H9 (cell line): ENCODE results near the gene PLA2G1B. TPM values are rescaled to one million over a fixed set of nuclear protein-coding genes. Genes with fewer than 3 reads are reported as not detected.

Experiments used
- DNase-seq: peaks from one replicate; pipeline ENCODE4 v3.0.0-alpha.2; 2017
- H2AFZ ChIP-seq: one replicate; pipeline ENCODE4 v1.6.1; 2013; ENCODE audit warnings: mild to moderate bottlenecking, low read length, control low read depth, moderate library complexity
- H2AK5ac ChIP-seq: 2 replicates; pipeline ENCODE4 v1.6.1; 2013; ENCODE audit warnings: low read length, control low read depth, mixed read lengths; ENCODE audit not compliant: insufficient read length
- H2BK120ac ChIP-seq: one replicate; pipeline ENCODE4 v1.6.1; 2013; ENCODE audit warnings: low read depth, mild to moderate bottlenecking, low read length, control low read depth, inconsistent platforms; ENCODE audit not compliant: poor library complexity, severe bottlenecking
- H2BK12ac ChIP-seq: 2 replicates; pipeline ENCODE4 v1.6.1; 2013; ENCODE audit warnings: low read length, control low read depth, mixed read lengths, low read depth; ENCODE audit not compliant: insufficient read length
- H2BK15ac ChIP-seq: 2 replicates; pipeline ENCODE4 v1.6.1; 2013; ENCODE audit warnings: low read depth, low read length, control low read depth
- H2BK20ac ChIP-seq: one replicate; pipeline ENCODE4 v1.6.1; 2013; ENCODE audit warnings: low read depth, mild to moderate bottlenecking, low read length, control low read depth, inconsistent platforms; ENCODE audit not compliant: poor library complexity, severe bottlenecking
- H2BK5ac ChIP-seq: 2 replicates; pipeline ENCODE4 v1.6.1; 2013; ENCODE audit warnings: low read length, control low read depth, mixed read lengths; ENCODE audit not compliant: insufficient read length
- H3K14ac ChIP-seq: 2 replicates; pipeline ENCODE4 v1.6.1; 2013; ENCODE audit warnings: low read length, control low read depth; ENCODE audit not compliant: insufficient read depth
- H3K18ac ChIP-seq: 2 replicates; pipeline ENCODE4 v1.6.1; 2013; ENCODE audit warnings: low read depth, mild to moderate bottlenecking, mixed read lengths, low read length, control low read depth; ENCODE audit not compliant: insufficient read length
- H3K23ac ChIP-seq: 2 replicates; pipeline ENCODE4 v1.6.1; 2013; ENCODE audit warnings: low read length, control low read depth, mixed read lengths, low read depth; ENCODE audit not compliant: insufficient read length
- H3K23me2 ChIP-seq: 2 replicates; pipeline ENCODE4 v1.6.1; 2013; ENCODE audit warnings: low read depth, mild to moderate bottlenecking, mixed read lengths, low read length, control low read depth; ENCODE audit not compliant: insufficient read length, poor library complexity, severe bottlenecking
- H3K27ac ChIP-seq: 2 replicates; pipeline ENCODE4 v1.5.1; 2013; ENCODE audit warnings: low read length, control low read depth, mixed read lengths, low read depth; ENCODE audit not compliant: insufficient read length
- H3K27me3 ChIP-seq: 2 replicates; pipeline ENCODE4 v1.6.1; 2013; ENCODE audit warnings: low read length, control low read depth, inconsistent platforms; ENCODE audit not compliant: insufficient read depth
- H3K4ac ChIP-seq: 2 replicates; pipeline ENCODE4 v1.6.1; 2013; ENCODE audit warnings: low read depth, mild to moderate bottlenecking, control low read depth, inconsistent platforms, low read length, moderate library complexity
- H3K4me1 ChIP-seq: 2 replicates; pipeline ENCODE4 v1.6.1; 2013; ENCODE audit warnings: low read length, control low read depth, inconsistent platforms; ENCODE audit not compliant: insufficient read depth
- H3K4me2 ChIP-seq: 2 replicates; pipeline ENCODE4 v1.6.1; 2013; ENCODE audit warnings: low read length, control low read depth, mixed read lengths; ENCODE audit not compliant: insufficient read length, insufficient read depth
- H3K56ac ChIP-seq: 2 replicates; pipeline ENCODE4 v1.6.1; 2013; ENCODE audit warnings: low read depth, mild to moderate bottlenecking, mixed read lengths, low read length, control low read depth; ENCODE audit not compliant: insufficient read length
- H3K79me1 ChIP-seq: 2 replicates; pipeline ENCODE4 v1.6.1; 2013; ENCODE audit warnings: low read depth, mild to moderate bottlenecking, moderate library complexity, low read length, control low read depth, inconsistent platforms; ENCODE audit not compliant: insufficient read depth, poor library complexity, severe bottlenecking
- H3K79me2 ChIP-seq: 2 replicates; pipeline ENCODE4 v1.6.1; 2013; ENCODE audit warnings: low read length, control low read depth, inconsistent platforms; ENCODE audit not compliant: insufficient read depth
- H3K9ac ChIP-seq: 2 replicates; pipeline ENCODE4 v1.6.1; 2013; ENCODE audit warnings: low read length, control low read depth, mixed read lengths; ENCODE audit not compliant: insufficient read length; ENCODE audit errors: extremely low read depth
- H3K9me3 ChIP-seq: one replicate; pipeline ENCODE4 v1.6.1; 2013; ENCODE audit warnings: low read depth, low read length, inconsistent platforms; ENCODE audit not compliant: control insufficient read depth
- H3T11ph ChIP-seq: one replicate; pipeline ENCODE4 v1.6.1; 2013; ENCODE audit warnings: mild to moderate bottlenecking, low read length, control low read depth, inconsistent platforms
- H4K20me1 ChIP-seq: one replicate; pipeline ENCODE4 v1.6.1; 2013; ENCODE audit not compliant: control insufficient read depth, insufficient read length, insufficient read depth
- H4K5ac ChIP-seq: 2 replicates; pipeline ENCODE4 v1.6.1; 2013; ENCODE audit warnings: low read depth, mild to moderate bottlenecking, mixed read lengths, low read length, control low read depth; ENCODE audit not compliant: insufficient read length
- H4K8ac ChIP-seq: replicated peaks from 2 replicates; pipeline ENCODE4 v1.6.1; 2013; ENCODE audit warnings: low read length, control low read depth, mixed read lengths, low read depth; ENCODE audit not compliant: insufficient read length
- H4K91ac ChIP-seq: 2 replicates; pipeline ENCODE4 v1.6.1; 2013; ENCODE audit warnings: low read depth, mild to moderate bottlenecking, moderate library complexity, mixed read lengths, low read length, control low read depth; ENCODE audit not compliant: insufficient read length
- H3K27ac Mint-ChIP-seq, 3 experiments: 2 replicates in 2 of 3; 3 replicates in 1 of 3; pipeline ENCODE4 v1.8.0; 2020 to 2021; ENCODE audit warnings: mixed read lengths in 3 of 3, mild to moderate bottlenecking in 1 of 3, moderate library complexity in 1 of 3
- H3K27me3 Mint-ChIP-seq: 2 replicates; pipeline ENCODE4 v1.8.0; 2021; ENCODE audit warnings: low read depth, mild to moderate bottlenecking, moderate library complexity, mixed read lengths
- H3K36me3 Mint-ChIP-seq, 3 experiments: 2 replicates in 2 of 3; 3 replicates in 1 of 3; pipeline ENCODE4 v1.8.0; 2020 to 2021; ENCODE audit warnings: low read depth in 3 of 3, mixed read lengths in 3 of 3; ENCODE audit not compliant: insufficient read depth in 1 of 3
- H3K4me1 Mint-ChIP-seq, 2 experiments: 2 replicates each; pipeline ENCODE4 v1.8.0; 2020; ENCODE audit warnings: mixed read lengths in 2 of 2
- H3K4me3 Mint-ChIP-seq, 2 experiments: 2 replicates in 1 of 2; 3 replicates in 1 of 2; pipeline ENCODE4 v1.8.0; 2020 to 2021; ENCODE audit warnings: mild to moderate bottlenecking in 2 of 2, mixed read lengths in 2 of 2, moderate library complexity in 1 of 2
- H3K9me3 Mint-ChIP-seq, 2 experiments: 2 replicates in 1 of 2; 3 replicates in 1 of 2; pipeline ENCODE4 v1.8.0; 2020; ENCODE audit warnings: mild to moderate bottlenecking in 2 of 2, mixed read lengths in 2 of 2, moderate library complexity in 1 of 2
- WGBS: extraction: QIAGEN DNeasy Blood & Tissue Kit; methylation state at CpG from one replicate; pipeline ENCODE4 v1.1.7; 2013; ENCODE audit warnings: missing lambda C conversion rate, low lambda C conversion rate, mixed read lengths; ENCODE audit not compliant: insufficient read length; ENCODE audit errors: extremely low coverage; 5-methylcytosine and 5-hydroxymethylcytosine counted together
- total RNA-seq: library from RNA; stranded (reverse); gene quantifications from 2 replicates; pipeline ENCODE4 v1.2.1, GENCODE V29; 2021
- TF ChIP-seq, protein P1 (sequence below): fragments of 200-600 bp; sonication (generic); conservative IDR thresholded peaks from 3 replicates; pipeline ENCODE4 v1.8.0; 2021; ENCODE audit warnings: antibody characterized with exemption, mild to moderate bottlenecking

Gene PLA2G1B
- total RNA-seq, 1 experiment from 2014 or later, result not detected

DNA sequence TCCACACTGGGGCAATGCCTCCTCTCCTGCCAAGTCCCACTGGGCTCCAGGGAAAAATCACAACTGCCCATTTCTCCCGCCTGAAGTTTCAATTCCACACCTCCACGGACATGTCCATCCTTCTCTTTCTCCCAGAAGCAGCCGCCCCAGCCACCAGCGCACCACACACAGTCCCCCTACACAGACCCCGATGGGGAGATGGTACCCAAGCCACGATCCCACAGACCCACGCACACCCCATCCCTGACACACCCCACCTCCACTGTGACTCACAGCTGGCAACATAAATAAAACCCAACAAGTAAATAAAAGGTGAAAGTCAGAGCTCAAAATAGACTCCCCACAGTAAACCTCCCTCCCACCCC, 38.7 kb upstream of the PLA2G1B start:
- no peak overlapping the region for H2AK5ac ChIP-seq
- no peak overlapping the region for H3K27ac ChIP-seq
- H3T11ph ChIP-seq, result no peak overlapping the region
- H3K27me3 Mint-ChIP-seq, result peaks cover 28% of the 10 kb centered on the region
- H3K27me3 ChIP-seq, result peaks cover 6% of the 10 kb centered on the region; the same call in 1 of the 2 replicates
- H3K79me1 ChIP-seq, result peaks cover 2% of the 10 kb centered on the region
- H3K4me1 Mint-ChIP-seq, result peaks cover 66 to 73% of the 10 kb centered on the region in 2 experiments
- peaks cover 17% of the 10 kb centered on the region for H3K23me2 ChIP-seq
- no CpG with 5 or more reads among the region's 7 CpGs for WGBS
- no peak overlapping the region for H2BK120ac ChIP-seq
- H4K8ac ChIP-seq, result no peak overlapping the region
- H2BK15ac ChIP-seq, result no peak overlapping the region
- no peak overlapping the region for H2BK12ac ChIP-seq
- no peak overlapping the region for H3K4ac ChIP-seq
- no peak overlapping the region for H3K56ac ChIP-seq
- no peak overlapping the region for H3K9ac ChIP-seq
- H3K4me1 ChIP-seq, result peaks cover 17% of the 10 kb centered on the region; the same call in 1 of the 2 replicates
- TF ChIP-seq, protein P1, sequence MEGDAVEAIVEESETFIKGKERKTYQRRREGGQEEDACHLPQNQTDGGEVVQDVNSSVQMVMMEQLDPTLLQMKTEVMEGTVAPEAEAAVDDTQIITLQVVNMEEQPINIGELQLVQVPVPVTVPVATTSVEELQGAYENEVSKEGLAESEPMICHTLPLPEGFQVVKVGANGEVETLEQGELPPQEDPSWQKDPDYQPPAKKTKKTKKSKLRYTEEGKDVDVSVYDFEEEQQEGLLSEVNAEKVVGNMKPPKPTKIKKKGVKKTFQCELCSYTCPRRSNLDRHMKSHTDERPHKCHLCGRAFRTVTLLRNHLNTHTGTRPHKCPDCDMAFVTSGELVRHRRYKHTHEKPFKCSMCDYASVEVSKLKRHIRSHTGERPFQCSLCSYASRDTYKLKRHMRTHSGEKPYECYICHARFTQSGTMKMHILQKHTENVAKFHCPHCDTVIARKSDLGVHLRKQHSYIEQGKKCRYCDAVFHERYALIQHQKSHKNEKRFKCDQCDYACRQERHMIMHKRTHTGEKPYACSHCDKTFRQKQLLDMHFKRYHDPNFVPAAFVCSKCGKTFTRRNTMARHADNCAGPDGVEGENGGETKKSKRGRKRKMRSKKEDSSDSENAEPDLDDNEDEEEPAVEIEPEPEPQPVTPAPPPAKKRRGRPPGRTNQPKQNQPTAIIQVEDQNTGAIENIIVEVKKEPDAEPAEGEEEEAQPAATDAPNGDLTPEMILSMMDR, result no peak
- H3K9me3 ChIP-seq, result no peaks in the 10 kb centered on the region
- peaks cover 24 to 52% (median 50%) of the 10 kb centered on the region in 3 experiments for H3K36me3 Mint-ChIP-seq
- no peak overlapping the region for H3K23ac ChIP-seq
- peak overlapping the region; percentile 67 to 85; a peak in 4 of 5 replicates for H3K4me3 Mint-ChIP-seq
- no peak overlapping the region for H4K5ac ChIP-seq
- no peak overlapping the region for H2BK5ac ChIP-seq
- no peak overlapping the region for H3K18ac ChIP-seq
- H3K9me3 Mint-ChIP-seq, result no peaks in the 10 kb centered on the region
- no peak overlapping the region for H2BK20ac ChIP-seq
- DNase-seq, result no peak
- no peak overlapping the region for H2AFZ ChIP-seq
- H3K79me2 ChIP-seq, result no peaks in the 10 kb centered on the region
- H3K4me2 ChIP-seq, result no peak overlapping the region
- no peak overlapping the region for H3K14ac ChIP-seq
- H3K27ac Mint-ChIP-seq, result peak overlapping the region in 1 of 3 experiments; percentile 14; a peak in 2 of 7 replicates
- no peak overlapping the region for H4K91ac ChIP-seq
- H4K20me1 ChIP-seq, result peaks cover 5% of the 10 kb centered on the region
